ENCODE data around the gene RALGAPA2.
A peak's percentile ranks its signal among the peaks of the same experiment; 100 is the strongest.

RALGAPA2 gene

DNA sequence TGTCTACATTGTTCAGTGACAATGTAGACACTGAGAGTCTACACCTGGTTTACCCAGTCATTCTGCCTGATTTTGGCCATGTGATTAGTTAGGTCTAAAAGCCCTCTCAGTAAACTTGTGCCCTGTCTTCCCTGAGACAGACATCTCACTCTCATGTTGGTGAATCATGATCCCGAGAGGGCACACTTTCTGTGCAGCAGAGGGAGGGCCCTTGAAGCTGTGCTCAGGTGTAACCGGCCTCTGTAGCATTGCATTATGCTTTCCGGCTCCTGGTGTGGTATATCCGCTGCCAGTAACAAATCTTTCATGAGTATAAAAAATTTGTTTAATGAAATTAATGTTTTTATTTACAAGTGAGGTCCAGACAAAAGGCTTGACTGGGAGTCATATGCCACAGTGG is 85.0 kb downstream of the RALGAPA2 start:
- DNase-seq: no peak

DNA sequence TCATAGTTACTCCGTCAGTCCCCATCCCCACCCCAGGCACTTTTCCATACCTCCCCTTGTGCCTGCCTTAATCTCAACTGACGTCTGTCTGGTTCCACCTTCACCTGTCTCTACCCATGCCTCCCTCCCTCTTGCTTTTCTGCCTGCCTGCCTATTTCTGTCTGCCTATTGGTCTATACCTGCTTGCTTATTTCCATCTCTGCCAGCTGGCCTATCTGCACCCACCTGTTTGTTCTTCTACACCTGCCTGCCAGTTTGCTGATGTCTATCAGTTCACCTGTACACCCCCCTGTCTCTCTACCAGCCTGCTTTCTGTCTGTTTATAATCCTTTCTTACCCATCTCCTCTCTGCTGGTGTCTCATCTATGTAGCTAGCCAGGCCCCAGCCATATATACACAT is 87.5 kb downstream of the RALGAPA2 start:
- DNase-seq: no peak

DNA sequence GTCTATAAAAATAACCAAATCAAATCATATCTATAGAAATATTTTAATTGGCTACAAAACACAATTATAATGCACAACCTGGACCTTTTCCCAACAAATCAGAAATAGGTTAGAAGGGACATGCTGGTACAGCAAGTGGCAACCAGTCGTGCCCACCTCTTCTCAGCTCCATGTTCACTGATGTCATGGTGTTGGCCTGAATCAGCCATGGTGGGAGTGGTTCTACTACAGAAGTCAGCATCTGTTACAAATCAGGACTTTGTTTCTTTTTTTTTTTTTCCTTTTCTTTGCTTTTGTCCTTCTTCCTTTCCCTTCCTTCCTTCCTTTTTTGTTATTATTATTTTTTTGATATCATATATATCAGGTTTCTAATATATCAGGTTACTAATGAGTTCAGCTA is 91.2 kb downstream of the RALGAPA2 start:
- DNase-seq: no peak

DNA sequence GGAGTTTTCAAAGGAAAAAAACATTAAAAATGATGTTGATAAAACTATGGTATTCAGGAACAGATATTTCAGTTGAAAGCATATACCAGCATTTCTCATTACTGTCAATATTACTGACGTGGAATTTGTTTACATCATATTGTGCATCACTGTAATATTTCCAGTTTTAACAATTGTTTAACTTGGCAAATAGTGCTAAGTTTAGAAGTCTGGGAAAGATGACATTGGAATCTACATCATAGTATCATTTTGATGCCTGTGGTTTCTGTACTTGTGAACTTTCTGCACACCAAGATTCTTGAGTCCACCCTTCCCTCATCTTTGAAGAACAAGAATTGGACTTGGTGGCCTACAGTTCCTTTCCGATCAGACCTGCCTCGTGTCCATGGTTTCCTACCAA is 98.1 kb downstream of the RALGAPA2 start:
- no peak for DNase-seq

DNA sequence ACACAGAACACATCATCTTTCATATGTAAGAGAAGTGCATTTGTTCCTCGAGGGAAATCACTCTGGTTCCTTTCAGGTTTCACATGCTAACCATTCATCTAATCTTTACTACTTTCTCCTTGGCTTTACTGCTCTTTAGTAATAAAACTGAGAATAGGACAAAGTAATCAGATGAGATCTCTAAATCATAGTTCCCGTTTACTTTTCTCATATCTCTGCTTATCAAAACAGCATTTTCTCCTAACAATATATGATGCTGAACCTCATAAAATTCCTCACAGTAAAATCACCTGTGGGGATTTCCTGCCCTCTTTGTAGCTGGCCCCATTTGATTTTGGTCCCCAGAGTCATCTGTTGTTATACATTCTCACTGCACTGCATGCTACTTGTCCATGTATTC is 100.2 kb downstream of the RALGAPA2 start:
- no peak for DNase-seq

DNA sequence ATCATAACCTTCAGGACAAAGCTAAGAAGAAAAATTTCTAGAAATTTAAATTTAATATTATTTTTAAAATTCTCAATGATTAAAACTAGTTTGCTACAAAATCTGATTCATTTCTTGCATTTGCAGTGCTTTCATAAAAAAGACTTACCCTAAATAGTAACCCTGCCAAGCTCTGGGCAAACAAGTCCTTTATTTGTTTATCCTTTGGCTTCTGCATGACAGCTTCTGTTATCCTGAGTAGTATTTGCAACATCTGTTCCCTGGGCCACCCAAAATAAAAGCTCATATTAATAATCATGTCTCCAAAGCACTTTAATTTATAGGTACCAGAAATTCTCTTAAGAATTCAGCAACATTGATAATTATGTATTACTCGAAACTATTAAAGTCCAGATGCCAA is 101.3 kb downstream of the RALGAPA2 start:
- DNase-seq: no peak

DNA sequence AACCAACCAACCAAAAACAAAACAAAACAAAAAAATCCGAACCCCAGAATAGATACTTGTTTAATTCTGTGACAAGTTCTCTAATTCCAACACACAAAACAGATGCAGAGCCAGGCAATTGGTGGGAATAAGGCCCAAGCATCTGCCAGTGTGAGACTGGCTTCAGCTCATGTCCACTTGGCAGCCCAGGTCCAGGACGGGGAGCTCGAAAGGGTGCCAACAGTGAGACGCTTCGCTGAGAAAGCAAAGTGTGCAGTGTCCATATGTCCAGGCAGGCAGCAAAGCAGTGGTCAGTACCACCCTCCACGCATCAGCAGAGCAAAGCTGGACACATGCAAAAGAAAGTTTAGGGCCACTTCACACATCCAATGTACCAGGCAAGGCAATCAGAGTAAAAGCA is 102.9 kb downstream of the RALGAPA2 start:
- DNase-seq: no peak

DNA sequence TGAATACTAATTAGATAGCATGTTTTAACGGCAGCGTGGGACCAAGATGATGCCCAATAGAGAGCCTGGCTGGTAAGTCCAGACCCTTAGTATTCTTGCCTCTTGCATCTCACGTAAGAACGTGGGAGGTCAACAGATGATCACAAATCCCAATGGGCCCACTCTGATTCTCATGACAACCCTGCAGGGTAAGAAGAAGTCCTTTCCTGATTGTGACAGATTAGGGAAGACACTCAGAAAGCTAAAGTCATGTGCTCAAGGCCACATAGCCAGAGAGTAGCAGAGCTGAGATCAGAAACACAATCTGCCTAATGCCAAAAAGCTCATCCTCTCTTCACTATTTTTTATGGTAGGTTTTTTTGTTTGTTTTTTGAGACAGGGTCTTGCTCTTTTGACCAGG is 103.8 kb downstream of the RALGAPA2 start:
- DNase-seq: no peak

DNA sequence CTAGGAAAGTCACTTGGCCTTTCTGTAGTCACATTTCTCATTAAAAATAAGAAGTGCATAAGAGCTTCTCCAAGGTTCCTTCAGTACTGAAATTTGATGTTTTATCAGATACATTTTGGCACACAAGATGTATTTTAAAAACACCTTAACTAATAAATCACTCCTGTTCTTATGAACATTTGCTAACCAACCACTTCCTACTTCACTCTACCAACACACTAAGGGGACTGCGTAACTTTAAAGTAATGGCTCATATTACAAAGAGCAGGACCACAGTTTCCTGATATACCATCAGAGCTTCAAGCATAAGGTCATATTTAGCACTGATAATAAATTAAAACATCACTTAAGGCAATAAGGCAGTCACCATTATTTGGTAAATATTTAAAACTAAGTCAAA is 104.4 kb downstream of the RALGAPA2 start:
- no peak for DNase-seq

DNA sequence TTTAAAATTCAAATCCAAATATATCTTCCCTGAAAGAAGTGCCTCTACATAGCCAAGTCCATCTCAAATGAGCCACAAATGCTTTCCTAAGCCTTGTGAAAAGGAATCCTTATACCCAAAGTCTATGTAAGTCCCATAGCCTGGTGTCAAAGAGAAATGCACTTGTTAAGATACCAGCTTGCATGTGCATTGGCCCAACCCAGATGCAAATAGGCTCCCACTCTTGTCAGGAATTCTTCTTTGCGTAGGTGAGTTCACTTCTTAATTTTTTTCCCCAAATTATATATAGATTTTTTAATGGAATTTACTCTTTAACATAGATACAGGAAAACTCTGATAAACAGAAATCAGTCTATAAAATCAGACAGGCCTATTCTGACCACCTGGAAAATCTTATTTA is 105.6 kb downstream of the RALGAPA2 start:
- no peak for DNase-seq

DNA sequence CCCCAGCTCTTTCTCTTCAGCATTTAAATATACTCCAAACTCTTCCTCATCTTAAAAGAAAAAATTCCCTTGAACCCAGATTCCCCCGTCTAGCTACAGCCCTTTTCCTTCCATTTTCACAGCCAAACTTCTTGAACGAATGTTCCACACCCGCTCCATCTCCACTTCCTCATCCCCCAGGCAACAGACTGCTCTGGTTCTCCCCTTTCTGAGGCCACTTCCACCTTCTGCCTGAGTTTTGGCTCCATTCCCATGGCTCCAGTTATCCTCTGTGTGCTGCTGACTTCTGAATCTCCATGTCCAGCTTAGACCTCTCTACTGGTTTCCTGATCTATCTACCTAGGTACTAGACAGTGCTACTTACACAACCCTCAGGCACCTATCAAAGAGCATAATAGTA is 106.4 kb downstream of the RALGAPA2 start:
- DNase-seq: no peak

DNA sequence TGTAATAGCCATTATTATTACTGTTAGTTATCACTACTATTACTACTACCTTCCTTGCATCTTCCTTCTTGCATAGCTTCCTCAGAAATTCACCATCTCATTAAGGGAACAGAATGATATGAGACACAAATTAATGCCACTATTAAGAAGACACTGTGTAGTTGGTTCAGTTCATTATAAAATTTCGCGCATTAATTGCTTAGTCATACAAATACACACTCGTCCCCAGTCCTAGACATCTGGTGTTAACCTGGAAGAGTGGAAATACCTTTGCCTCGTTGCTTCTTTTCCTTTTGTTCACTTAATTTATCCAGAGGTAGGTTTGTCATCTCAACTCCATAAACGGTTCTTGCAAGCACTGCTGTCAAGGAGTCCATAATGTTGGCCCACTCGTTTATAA is 107.5 kb downstream of the RALGAPA2 start:
- DNase-seq: no peak

DNA sequence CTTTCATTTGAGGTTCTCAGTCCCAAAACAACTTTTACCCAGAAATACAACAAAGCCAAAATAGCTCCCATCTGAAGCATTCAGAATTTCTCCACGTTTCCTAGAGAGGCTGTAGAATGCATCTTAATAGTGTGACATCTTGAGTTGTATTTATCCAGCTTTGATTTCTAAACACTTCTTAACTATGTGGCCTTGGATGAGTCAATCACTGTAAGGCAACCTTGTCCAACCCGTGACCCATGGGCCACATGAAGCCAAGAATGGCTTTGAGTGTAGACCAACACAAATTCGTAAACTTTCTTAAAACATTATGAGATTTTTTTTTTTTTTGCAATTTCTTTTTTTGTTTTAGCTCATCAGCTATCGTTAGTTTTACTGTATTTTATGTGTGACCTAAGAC is 108.1 kb downstream of the RALGAPA2 start:
- no peak for DNase-seq

DNA sequence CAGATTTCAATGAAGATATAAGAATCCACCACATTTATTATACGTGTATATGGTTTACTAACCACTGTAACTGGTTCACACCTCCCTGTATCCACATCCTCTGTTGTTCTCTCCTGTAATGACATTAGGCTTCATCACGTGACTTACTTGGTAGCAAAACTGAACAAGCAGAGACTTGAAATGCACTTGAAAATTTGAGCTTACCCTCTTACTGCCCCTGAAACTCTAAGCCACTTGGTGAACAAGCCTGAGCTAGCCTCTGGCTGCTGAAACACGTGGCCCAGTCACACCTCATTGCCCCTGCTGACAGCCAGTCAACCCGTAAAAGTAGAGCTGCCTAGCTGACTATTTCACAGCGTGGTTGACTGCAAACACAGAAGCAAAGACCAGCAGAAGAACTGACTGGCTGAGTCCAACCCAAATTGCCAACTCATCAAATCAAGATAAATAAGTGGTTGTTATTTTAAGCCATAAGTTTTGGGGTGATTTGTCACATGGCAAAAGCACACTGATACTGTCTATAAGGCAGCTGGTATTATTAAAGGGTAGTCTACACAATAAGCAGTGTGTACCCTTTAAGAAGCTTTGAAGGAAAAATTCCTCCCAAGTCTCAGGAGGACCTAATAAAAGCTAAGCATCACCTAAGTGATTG is 109.0 kb downstream of the RALGAPA2 start:
- DNase-seq: no peak

DNA sequence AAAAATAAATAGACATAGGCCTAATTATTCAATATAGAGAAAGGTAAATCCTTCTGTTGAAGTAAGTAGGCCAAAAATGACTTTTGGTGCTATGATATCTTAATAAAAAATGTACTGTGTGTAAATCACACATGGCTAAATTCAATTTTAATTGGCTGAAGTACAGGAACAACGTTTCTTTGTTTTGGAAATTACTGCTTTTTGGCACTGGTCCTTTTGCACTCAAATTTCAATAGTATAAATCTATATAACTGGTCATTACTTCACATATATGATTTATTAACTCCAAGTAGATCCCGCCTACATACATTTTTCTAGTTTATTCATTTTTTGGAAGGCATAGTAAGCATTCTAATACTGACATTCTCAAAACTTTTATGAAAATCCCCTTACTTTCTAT is 114.5 kb downstream of the RALGAPA2 start:
- no peak for DNase-seq

DNA sequence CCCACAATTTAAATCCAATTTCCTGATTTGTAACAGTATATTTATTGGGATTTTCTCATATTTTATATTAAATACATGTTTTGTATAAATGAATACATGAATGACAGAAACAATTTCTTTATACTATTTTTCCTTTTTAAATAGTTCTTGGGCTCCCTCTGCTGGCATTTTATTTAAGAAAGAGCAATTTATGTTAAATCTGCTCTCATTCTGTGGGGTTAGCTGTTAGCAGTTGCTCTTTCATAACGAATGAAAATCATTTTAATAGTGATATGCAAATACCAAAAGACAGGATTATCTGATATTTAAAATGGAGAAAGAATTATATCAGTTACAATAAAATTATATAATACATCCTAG is 118.3 kb downstream of the RALGAPA2 start:
- DNase-seq: peak; percentile 21 to 45

DNA sequence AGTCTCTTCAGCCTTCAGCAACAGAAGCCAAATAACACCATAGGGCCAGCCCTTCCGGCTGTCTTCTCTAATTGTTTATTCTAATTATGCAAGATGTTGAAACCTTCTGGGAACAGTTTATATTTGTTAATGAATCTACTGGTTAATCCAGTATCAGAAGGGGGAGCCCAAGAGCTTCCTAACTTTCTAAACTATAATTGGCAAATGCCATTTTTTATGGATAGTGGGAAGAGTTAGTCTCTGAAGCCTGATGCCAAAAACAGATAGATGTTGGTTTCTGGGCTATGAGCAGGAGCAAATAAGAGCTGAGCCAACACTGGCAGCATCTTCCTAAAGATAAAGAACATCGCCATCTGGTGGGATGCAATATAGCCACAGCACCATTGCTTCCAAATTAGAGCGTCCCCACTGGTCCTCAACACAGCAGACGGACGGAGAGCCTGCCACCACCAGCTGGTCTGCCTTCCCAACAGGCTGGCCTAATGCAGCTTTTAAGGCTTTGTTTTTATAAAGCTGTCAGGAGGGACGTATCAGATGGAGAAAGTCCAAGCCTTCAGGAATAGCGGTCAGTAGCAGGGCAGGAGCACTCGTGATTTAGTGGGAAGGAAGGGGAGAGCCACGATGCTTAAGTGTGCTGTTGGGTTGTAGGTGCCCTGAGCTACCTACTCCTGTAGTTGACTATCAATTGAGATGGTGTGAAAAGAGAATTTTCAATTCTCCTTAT is 118.8 kb downstream of the RALGAPA2 start:
- peak in 1 of 2 experiments; percentile 46 for DNase-seq

DNA sequence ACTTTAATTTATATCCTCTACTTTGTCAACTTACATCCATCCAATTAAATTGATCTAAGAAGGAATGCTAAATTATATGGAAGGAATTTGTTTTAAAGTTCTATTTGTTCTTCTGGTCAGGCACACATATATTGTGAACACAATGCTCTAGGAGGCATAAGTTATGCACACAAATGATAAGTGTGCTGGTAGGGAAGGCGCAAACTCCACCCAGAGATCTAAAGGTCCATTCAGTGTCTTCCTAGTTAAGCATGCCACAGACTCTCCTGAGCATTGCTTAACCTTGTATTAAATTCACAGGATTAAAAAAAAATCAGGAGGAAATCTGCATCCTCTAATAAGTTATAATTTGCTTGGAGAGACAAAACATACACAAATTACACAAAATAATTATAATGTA is 127.3 kb downstream of the RALGAPA2 start:
- DNase-seq: no peak

DNA sequence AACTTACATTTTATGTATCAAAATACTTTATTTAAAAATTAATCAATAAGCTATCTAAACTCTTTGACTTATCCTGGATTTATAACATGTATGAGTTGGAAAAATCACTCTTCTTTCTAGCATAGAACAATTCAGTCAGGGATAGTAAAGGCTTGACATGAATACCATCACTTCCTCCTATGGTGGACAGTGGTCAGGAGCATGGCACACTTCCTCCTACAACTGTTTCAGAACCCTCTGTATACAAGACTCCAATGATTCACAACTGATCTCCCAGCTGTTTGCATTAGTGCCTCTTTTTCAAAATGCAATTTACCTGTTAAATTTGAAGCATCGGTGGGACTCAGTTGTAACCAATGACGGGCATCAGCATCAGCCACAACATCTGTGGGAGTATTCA is 129.7 kb downstream of the RALGAPA2 start:
- DNase-seq: no peak

DNA sequence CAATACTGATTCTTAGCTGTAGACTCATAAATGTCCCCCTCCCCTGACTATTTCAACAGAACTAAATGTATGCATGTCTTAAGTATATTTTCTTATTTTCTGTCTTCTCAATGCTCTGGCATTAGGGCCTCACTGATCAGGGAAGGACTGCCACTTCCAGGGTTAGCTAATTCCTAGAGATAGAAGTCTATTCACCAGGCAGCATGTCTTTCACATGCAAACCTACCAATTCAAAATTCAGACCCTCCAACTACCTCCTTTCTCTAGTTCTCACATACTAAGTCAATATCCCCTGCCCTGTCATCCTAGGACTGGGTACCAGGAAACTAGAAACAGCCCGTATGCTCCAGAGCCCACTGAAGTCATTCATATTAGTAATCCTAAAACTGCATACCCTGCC is 132.3 kb downstream of the RALGAPA2 start:
- no peak for DNase-seq

DNA sequence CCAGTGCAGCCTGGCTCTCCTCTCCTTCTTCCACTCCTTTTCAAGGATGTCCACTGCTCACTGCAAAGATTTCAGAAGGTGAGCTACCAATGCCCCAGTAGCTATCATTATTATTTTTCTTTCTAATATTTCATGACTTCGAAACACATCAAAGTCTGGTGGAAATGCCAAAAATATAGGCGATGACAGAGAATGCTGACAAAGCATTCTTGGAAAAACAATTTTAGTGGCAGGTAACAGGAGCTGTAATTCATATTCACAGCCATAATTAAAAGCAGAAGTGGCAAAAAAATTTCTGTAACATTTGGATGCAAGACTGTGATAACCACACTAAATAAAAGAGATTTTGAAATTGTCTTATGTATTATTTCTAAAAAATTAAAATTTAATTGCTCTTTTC is 133.6 kb downstream of the RALGAPA2 start:
- DNase-seq: no peak

DNA sequence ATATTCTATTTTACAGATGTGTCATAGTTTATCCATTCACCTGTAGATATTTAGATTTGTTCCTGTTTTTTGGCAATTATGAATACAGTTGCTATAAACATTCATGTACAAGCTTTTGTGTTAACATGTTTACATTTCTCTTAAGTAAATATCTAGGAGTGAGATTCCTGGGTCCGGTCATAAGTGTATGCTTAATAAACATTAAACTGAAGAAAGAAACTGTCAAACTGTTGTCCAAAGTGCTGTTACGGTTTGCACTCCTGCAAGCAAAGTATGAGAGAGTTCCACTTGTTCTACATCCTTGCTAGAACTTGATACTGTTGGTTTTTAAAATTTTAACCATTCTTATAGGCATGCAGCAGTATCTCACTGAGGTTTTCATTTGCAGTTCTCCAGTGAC is 138.6 kb downstream of the RALGAPA2 start:
- no peak for DNase-seq

DNA sequence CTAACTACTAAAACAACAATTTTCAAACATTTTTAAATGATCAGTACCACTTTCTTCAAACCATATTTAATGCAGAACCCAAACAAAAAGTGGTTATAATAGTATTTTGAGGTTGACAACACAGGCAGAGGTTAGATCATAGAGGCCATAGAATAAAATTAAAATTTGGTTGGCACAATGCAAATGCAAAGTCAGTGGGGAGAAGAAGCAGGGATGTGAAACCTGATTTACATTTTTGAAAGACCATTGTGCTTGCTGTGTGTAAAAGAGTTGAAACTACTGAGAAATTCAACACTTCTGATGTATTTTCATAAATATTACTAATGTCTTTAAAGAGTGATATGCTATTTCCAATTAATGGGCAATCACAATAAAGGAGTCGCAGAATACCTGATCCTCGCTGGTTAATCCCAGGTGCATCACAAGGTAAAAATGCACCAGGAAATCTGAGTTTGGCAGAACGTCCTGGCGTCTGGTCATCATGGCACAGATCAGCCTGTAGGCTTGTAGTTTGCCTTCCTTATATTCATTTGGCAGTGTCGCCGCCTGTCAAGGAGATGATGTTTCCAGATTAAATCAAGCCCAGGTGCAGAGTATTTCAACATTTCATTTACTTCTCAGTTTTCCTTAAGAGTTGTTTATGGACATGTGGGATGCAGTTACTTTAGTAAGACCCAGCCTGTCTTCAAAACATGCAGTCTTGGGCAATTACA is 141.2 kb downstream of the RALGAPA2 start:
- no peak for DNase-seq

DNA sequence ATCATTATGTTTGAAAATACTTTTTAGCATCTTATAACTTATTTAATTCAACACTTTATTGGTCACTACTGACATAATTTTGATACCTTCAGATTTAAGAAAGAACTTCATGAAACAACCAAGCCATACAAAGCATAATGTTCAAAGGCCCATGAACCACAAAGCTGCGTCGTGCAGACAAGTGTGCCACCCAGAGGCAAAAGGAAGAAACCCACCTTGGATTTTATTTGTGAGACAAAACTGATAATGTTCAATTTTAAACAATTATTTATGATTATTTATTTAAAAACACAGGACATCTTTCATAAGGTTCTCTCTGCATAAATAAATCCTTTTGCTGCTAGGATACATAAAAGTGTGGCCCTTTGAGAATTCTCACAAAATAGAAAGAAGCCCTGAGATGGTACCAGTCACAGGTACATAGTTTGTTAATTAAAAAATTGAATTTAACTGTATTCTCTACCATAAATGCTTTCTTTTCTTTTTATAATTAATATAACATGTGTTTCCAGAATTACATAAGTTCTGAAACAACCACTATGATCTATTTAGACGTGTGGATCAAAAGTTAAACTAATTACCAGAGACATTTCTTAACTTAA is 143.7 kb downstream of the RALGAPA2 start:
- DNase-seq: peak in 1 of 2 experiments; percentile 16

All from SW 1271 (cell line).